ENCODE results near the gene CHD9. TPM values are rescaled to one million over a fixed set of nuclear protein-coding genes. Genes with fewer than 3 reads are reported as not detected.

CHD9 gene
- total and polyA plus RNA-seq, 4 donors: 6.2 to 46.6 (median 32.5) TPM

GRCh38 chr16:53067675-53068074 lies 12.9 kb downstream of the CHD9 start:
- Histone ChIP-seq H3K9ac (ENCODE audit: low read depth in 1 of 2, low read length in 2 of 2) (no peak overlapping the region), H3K27ac (ENCODE audit: low read depth in 1 of 2, low read length in 2 of 2) (no peak overlapping the region), H3K27me3 (ENCODE audit: control insufficient read depth in 4 of 4, insufficient read depth in 4 of 4, low read length in 3 of 4) (no peaks in the 10 kb centered on the region), H3K36me3 (ENCODE audit: control insufficient read depth in 4 of 4, insufficient read depth in 3 of 4, low read depth in 1 of 4, low read length in 3 of 4) (peaks cover 0 to 5% (median 1%) of the 10 kb centered on the region in 4 donors), H3K4me3 (ENCODE audit: low read depth in 1 of 3, low read length in 3 of 3) (no peak overlapping the region), H3K4me1 (ENCODE audit: control insufficient read depth in 4 of 4, insufficient read depth in 4 of 4, low read length in 3 of 4) (peaks cover 5 to 19% (median 9%) of the 10 kb centered on the region in 4 donors), H3K9me3 (ENCODE audit: control insufficient read depth in 4 of 4, low read length in 3 of 4) (no peaks in the 10 kb centered on the region)
- no peak for DNase-seq (ENCODE audit: low spot score)
- whole genome bisulfite sequencing: 87% methylated on average over 2 of the region's 2 CpGs
- TF ChIP-seq FOXA1 (IDR thresholded peaks at IDR 0.05): no peak
- TF ChIP-seq RXRA (IDR thresholded peaks at IDR 0.05): no peak
- TF ChIP-seq GABPA (IDR thresholded peaks at IDR 0.05 in 1 of 2, conservative IDR thresholded peaks at IDR 0.05 in 1 of 2): no peak
- TF ChIP-seq ZBTB33 (IDR thresholded peaks at IDR 0.05): no peak
- TF ChIP-seq YY1 (IDR thresholded peaks at IDR 0.05): no peak
- TF ChIP-seq SP1 (IDR thresholded peaks at IDR 0.05): no peak
- TF ChIP-seq RAD21 (IDR thresholded peaks at IDR 0.05): no peak
- no peak for TF ChIP-seq HNF4A (conservative IDR thresholded peaks at IDR 0.05)
- no peak for TF ChIP-seq FOXA2 (IDR thresholded peaks at IDR 0.05)
- no peak for TF ChIP-seq TAF1 (conservative IDR thresholded peaks at IDR 0.05)
- TF ChIP-seq REST (IDR thresholded peaks at IDR 0.05): no peak
- TF ChIP-seq, protein P1, sequence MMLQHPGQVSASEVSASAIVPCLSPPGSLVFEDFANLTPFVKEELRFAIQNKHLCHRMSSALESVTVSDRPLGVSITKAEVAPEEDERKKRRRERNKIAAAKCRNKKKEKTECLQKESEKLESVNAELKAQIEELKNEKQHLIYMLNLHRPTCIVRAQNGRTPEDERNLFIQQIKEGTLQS (IDR thresholded peaks at IDR 0.05): no peak
- TF ChIP-seq HNF4G (IDR thresholded peaks at IDR 0.05): no peak
- no peak for TF ChIP-seq EGR1 (IDR thresholded peaks at IDR 0.05; ENCODE audit: low read depth in 2 of 2)

GRCh38 chr16:53068423-53068833 lies 13.6 kb downstream of the CHD9 start:
- Histone ChIP-seq H3K4me3 (ENCODE audit: low read depth in 1 of 3, low read length in 3 of 3) (no peak overlapping the region), H3K9ac (ENCODE audit: low read depth in 1 of 2, low read length in 2 of 2) (no peak overlapping the region), H3K27ac (ENCODE audit: low read depth in 1 of 2, low read length in 2 of 2) (no peak overlapping the region), H3K9me3 (ENCODE audit: control insufficient read depth in 4 of 4, low read length in 3 of 4) (no peaks in the 10 kb centered on the region), H3K4me1 (ENCODE audit: control insufficient read depth in 4 of 4, insufficient read depth in 4 of 4, low read length in 3 of 4) (peaks cover 6 to 22% (median 9%) of the 10 kb centered on the region in 4 donors), H3K27me3 (ENCODE audit: control insufficient read depth in 4 of 4, insufficient read depth in 4 of 4, low read length in 3 of 4) (no peaks in the 10 kb centered on the region), H3K36me3 (ENCODE audit: control insufficient read depth in 4 of 4, insufficient read depth in 3 of 4, low read depth in 1 of 4, low read length in 3 of 4) (peaks cover 0 to 5% (median 1%) of the 10 kb centered on the region in 4 donors)
- DNase-seq (ENCODE audit: low spot score): no peak
- TF ChIP-seq REST (IDR thresholded peaks at IDR 0.05) (no peak), SP1 (IDR thresholded peaks at IDR 0.05) (no peak), HNF4A (conservative IDR thresholded peaks at IDR 0.05) (no peak), EGR1 (IDR thresholded peaks at IDR 0.05; ENCODE audit: low read depth in 2 of 2) (no peak), YY1 (IDR thresholded peaks at IDR 0.05) (no peak), ZBTB33 (IDR thresholded peaks at IDR 0.05) (no peak), FOXA2 (IDR thresholded peaks at IDR 0.05) (no peak), FOXA1 (IDR thresholded peaks at IDR 0.05) (no peak)
- TF ChIP-seq, protein P2, sequence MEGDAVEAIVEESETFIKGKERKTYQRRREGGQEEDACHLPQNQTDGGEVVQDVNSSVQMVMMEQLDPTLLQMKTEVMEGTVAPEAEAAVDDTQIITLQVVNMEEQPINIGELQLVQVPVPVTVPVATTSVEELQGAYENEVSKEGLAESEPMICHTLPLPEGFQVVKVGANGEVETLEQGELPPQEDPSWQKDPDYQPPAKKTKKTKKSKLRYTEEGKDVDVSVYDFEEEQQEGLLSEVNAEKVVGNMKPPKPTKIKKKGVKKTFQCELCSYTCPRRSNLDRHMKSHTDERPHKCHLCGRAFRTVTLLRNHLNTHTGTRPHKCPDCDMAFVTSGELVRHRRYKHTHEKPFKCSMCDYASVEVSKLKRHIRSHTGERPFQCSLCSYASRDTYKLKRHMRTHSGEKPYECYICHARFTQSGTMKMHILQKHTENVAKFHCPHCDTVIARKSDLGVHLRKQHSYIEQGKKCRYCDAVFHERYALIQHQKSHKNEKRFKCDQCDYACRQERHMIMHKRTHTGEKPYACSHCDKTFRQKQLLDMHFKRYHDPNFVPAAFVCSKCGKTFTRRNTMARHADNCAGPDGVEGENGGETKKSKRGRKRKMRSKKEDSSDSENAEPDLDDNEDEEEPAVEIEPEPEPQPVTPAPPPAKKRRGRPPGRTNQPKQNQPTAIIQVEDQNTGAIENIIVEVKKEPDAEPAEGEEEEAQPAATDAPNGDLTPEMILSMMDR (IDR thresholded peaks at IDR 0.05; ENCODE audit: low read depth, low read length, missing input control): no peak
- 88% methylated on average over 4 of the region's 4 CpGs for WGBS

Data from liver (tissue), 9 donors.